ENCODE measurements around the gene IL34.
"Not testable (repeated sequence)": the region's sequence is repeated elsewhere in the genome, so short reads cannot be mapped to it uniquely, and the experiment has no call there.

Gene IL34

GRCh38 chr16:70665113-70665694, 18.8 kb downstream of the IL34 start:
- Histone ChIP-seq H3K36me3 (ENCODE audit: control insufficient read depth, insufficient read depth, low read length) (peaks cover 31% of the 10 kb centered on the region), H3K9me3 (ENCODE audit: control insufficient read depth, low read length) (peaks cover 2% of the 10 kb centered on the region), H3K4me1 (ENCODE audit: control insufficient read depth, insufficient read depth, low read length) (no peaks in the 10 kb centered on the region), H3K27ac (ENCODE audit: insufficient read depth, low read depth, low read length, poor library complexity, severe bottlenecking) (no peak overlapping the region), H3K4me3 (ENCODE audit: insufficient read depth, low read depth, low read length) (no peak overlapping the region), H3K27me3 (ENCODE audit: control insufficient read depth, insufficient read depth, low read length, poor library complexity, severe bottlenecking) (no peaks in the 10 kb centered on the region)
- WGBS, 2 experiments, result 93 to 95% methylated on average over 14 of the region's 14 CpGs

- Histone ChIP-seq H3K4me3 (ENCODE audit: insufficient read depth, low read depth, low read length) (no peak overlapping the region), H3K36me3 (ENCODE audit: control insufficient read depth, insufficient read depth, low read length) (peaks cover 34% of the 10 kb centered on the region), H3K9me3 (ENCODE audit: control insufficient read depth, low read length) (peaks cover 2% of the 10 kb centered on the region), H3K27ac (ENCODE audit: insufficient read depth, low read depth, low read length, poor library complexity, severe bottlenecking) (no peak overlapping the region), H3K27me3 (ENCODE audit: control insufficient read depth, insufficient read depth, low read length, poor library complexity, severe bottlenecking) (no peaks in the 10 kb centered on the region), H3K4me1 (ENCODE audit: control insufficient read depth, insufficient read depth, low read length) (no peaks in the 10 kb centered on the region)
- 92 to 93% methylated on average over 22 of the region's 22 CpGs for WGBS, 2 experiments
Observed at GRCh38 chr16:70665806-70666735, 19.7 kb downstream of the IL34 start.

- Histone ChIP-seq H3K36me3 (ENCODE audit: control insufficient read depth, insufficient read depth, low read length) (peaks cover 45% of the 10 kb centered on the region), H3K27me3 (ENCODE audit: control insufficient read depth, insufficient read depth, low read length, poor library complexity, severe bottlenecking) (no peaks in the 10 kb centered on the region), H3K27ac (ENCODE audit: insufficient read depth, low read depth, low read length, poor library complexity, severe bottlenecking) (no peak overlapping the region), H3K9me3 (ENCODE audit: control insufficient read depth, low read length) (peaks cover 2% of the 10 kb centered on the region), H3K4me1 (ENCODE audit: control insufficient read depth, insufficient read depth, low read length) (no peaks in the 10 kb centered on the region), H3K4me3 (ENCODE audit: insufficient read depth, low read depth, low read length) (no peak overlapping the region)
- 84 to 92% methylated on average over 2 of the region's 2 CpGs for WGBS, 2 experiments
Observed at GRCh38 chr16:70670175-70670574, 23.8 kb downstream of the IL34 start.

DNA sequence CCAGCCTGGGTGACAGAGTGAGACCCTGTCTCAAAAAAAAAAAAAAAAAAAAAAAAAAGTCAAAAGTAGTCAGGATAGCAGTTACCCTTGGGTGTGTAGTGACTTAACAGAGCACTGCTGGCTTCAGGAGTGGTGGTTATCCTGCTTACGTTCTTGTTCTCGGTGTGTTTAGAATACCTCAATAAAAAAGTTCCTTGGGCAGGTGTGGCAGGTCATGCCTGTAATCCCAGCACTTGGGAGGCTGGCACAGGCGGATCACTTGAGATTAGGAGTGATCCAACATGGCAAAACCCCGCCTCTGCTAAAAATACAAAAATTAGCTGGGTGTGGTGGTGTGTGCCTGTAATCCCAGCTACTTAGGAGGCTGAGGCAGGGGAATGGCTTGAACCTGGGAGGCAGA, 24.6 kb downstream of the IL34 start:
- not testable (repeated sequence) for H3K27me3 ChIP-seq (ENCODE audit: control insufficient read depth, insufficient read depth, low read length, poor library complexity, severe bottlenecking); H3K4me3 ChIP-seq (ENCODE audit: insufficient read depth, low read depth, low read length); H3K4me1 ChIP-seq (ENCODE audit: control insufficient read depth, insufficient read depth, low read length); H3K9me3 ChIP-seq (ENCODE audit: control insufficient read depth, low read length); H3K27ac ChIP-seq (ENCODE audit: insufficient read depth, low read depth, low read length, poor library complexity, severe bottlenecking)
- 95 to 99% methylated on average over 4 of the region's 4 CpGs for WGBS, 2 experiments
- peaks cover 46% of the 10 kb centered on the region for H3K36me3 ChIP-seq (ENCODE audit: control insufficient read depth, insufficient read depth, low read length)

GRCh38 chr16:70674221-70675014, 28.1 kb downstream of the IL34 start:
- Histone ChIP-seq H3K9me3 (ENCODE audit: control insufficient read depth, low read length) (no peaks in the 10 kb centered on the region), H3K36me3 (ENCODE audit: control insufficient read depth, insufficient read depth, low read length) (peaks cover 29% of the 10 kb centered on the region), H3K4me1 (ENCODE audit: control insufficient read depth, insufficient read depth, low read length) (no peaks in the 10 kb centered on the region), H3K4me3 (ENCODE audit: insufficient read depth, low read depth, low read length) (no peak overlapping the region), H3K27ac (ENCODE audit: insufficient read depth, low read depth, low read length, poor library complexity, severe bottlenecking) (no peak overlapping the region), H3K27me3 (ENCODE audit: control insufficient read depth, insufficient read depth, low read length, poor library complexity, severe bottlenecking) (no peaks in the 10 kb centered on the region)
- 94 to 96% methylated on average over 18 of the region's 18 CpGs for WGBS, 2 experiments

GRCh38 chr16:70675851-70676513, 29.6 kb downstream of the IL34 start:
- H3K27ac ChIP-seq (ENCODE audit: insufficient read depth, low read depth, low read length, poor library complexity, severe bottlenecking), result no peak overlapping the region
- no peaks in the 10 kb centered on the region for H3K27me3 ChIP-seq (ENCODE audit: control insufficient read depth, insufficient read depth, low read length, poor library complexity, severe bottlenecking)
- 93 to 94% methylated on average over 7 of the region's 7 CpGs for WGBS, 2 experiments
- peaks cover 3% of the 10 kb centered on the region for H3K4me1 ChIP-seq (ENCODE audit: control insufficient read depth, insufficient read depth, low read length)
- H3K36me3 ChIP-seq (ENCODE audit: control insufficient read depth, insufficient read depth, low read length), result peaks cover 20% of the 10 kb centered on the region
- H3K4me3 ChIP-seq (ENCODE audit: insufficient read depth, low read depth, low read length), result no peak overlapping the region
- H3K9me3 ChIP-seq (ENCODE audit: control insufficient read depth, low read length), result no peaks in the 10 kb centered on the region

DNA sequence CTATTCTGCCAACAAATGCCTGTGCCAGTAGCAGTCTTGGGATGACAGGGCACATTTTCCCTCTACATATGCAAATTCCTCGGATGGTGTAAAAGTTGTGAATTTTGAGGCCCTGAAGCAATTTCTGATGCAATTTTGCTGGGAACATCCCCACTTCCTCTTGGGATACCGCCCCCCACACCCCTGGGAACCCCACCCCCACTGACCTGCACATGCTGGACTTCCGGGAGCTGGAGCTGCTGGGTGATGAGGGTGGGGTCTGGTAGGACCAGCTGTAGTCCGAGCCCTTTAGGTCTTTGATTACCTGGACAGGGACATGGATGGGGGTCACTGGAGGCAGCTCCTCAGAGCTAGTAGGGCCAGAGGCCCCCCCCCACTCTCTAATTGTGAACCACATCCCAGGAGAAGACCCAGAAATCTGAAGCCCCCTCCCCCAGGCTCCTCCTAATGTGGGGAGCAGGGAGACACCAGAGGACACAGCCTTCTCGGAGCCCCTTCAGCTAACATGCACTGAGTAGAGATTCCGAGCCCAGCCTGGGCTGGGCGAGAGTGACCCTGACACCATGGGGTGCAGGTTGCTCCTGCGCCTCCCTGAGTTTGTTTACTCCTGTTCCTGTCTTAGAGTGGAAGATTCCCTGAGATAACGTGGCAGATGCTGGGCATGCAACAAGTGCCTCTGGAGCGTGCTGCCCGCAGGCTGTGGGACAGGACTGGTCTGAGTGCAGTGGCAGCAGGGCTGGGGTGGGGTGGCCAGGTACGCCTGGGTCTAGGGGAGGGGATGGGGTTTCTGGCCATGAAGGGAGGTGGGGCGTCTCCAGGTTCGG, 30.5 kb downstream of the IL34 start:
- Histone ChIP-seq H3K27me3 (ENCODE audit: control insufficient read depth, insufficient read depth, low read length, poor library complexity, severe bottlenecking) (no peaks in the 10 kb centered on the region), H3K36me3 (ENCODE audit: control insufficient read depth, insufficient read depth, low read length) (peaks cover 20% of the 10 kb centered on the region), H3K27ac (ENCODE audit: insufficient read depth, low read depth, low read length, poor library complexity, severe bottlenecking) (no peak overlapping the region), H3K4me1 (ENCODE audit: control insufficient read depth, insufficient read depth, low read length) (peaks cover 5% of the 10 kb centered on the region), H3K9me3 (ENCODE audit: control insufficient read depth, low read length) (no peaks in the 10 kb centered on the region), H3K4me3 (ENCODE audit: insufficient read depth, low read depth, low read length) (no peak overlapping the region)
- 95 to 96% methylated on average over 13 to 14 of the region's 14 CpGs for WGBS, 2 experiments

DNA sequence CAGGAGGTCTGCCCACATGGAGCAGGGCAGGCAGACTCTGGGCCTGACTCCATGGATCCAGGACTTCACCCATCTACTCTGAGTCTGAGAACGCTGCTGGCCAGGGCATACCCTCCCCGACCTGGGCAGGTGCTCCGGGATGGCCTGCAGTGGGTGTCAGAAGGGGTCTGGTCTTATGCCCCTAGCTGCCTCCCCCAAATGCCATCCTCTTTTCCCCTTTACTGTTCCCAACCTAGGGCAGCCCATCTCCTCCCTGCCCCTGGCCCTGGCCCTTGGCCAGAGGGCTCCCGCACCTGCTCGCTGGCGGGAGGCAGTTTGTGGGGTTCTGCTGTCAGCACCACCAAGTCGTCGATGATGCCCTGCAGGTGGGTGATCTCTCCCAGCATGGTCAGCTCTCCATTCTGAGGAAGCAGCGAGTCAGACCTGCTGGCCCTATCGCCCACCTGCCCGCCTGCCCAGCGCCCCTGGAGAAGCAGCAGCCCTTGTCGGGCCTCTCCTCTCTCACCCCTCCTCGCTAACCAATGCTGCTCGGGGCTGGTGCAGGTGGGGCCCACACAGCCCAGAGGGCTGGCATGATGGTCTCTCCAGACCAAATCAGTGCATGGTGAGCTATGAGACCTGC, 31.3 kb downstream of the IL34 start:
- H3K27me3 ChIP-seq (ENCODE audit: control insufficient read depth, insufficient read depth, low read length, poor library complexity, severe bottlenecking), result no peaks in the 10 kb centered on the region
- no peaks in the 10 kb centered on the region for H3K9me3 ChIP-seq (ENCODE audit: control insufficient read depth, low read length)
- 94 to 96% methylated on average over 15 of the region's 15 CpGs for WGBS, 2 experiments
- H3K36me3 ChIP-seq (ENCODE audit: control insufficient read depth, insufficient read depth, low read length), result peaks cover 20% of the 10 kb centered on the region
- peaks cover 10% of the 10 kb centered on the region for H3K4me1 ChIP-seq (ENCODE audit: control insufficient read depth, insufficient read depth, low read length)
- no peak overlapping the region for H3K4me3 ChIP-seq (ENCODE audit: insufficient read depth, low read depth, low read length)
- H3K27ac ChIP-seq (ENCODE audit: insufficient read depth, low read depth, low read length, poor library complexity, severe bottlenecking), result no peak overlapping the region
